Fibroblast of lung (primary cell): ENCODE measurements around the gene DGKZ.

ENCODE experiments used
- EZH2 ChIP-seq: IDR thresholded peaks from 2 replicates; pipeline ENCODE4 v1.5.1; 2012; ENCODE audit warnings: low read length, control low read depth, mild to moderate bottlenecking; ENCODE audit errors: missing control alignments
- TF ChIP-seq, protein P1 (sequence below), 2 donors: IDR thresholded peaks in 1 of 2; conservative IDR thresholded peaks in 1 of 2; 1 replicate in 1 of 2; 2 replicates in 1 of 2; pipeline ENCODE4 v1.5.1; 2011 to 2012; ENCODE audit warnings: low read length in 2 of 2, control low read depth in 1 of 2, inconsistent platforms in 1 of 2, low read depth in 1 of 2, mild to moderate bottlenecking in 1 of 2

DNA sequence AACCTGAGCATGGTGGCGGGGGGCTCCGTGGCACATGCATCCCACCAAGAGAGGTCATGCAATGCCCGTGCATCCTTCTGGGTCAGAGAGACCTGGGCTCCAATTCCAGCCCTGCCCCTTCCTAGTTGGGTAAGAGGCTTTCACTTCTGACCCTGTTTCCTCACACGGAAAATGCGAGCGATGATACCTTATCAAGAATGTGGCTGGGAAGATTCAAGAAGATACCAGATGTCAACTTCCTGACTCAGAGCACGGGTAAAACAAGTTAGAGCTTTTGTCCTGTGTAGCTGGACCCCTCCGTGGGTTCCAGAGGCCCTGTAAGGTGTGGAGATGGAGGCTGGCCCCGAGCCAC, 8.7 kb upstream of the DGKZ start:
- TF ChIP-seq, protein P1, sequence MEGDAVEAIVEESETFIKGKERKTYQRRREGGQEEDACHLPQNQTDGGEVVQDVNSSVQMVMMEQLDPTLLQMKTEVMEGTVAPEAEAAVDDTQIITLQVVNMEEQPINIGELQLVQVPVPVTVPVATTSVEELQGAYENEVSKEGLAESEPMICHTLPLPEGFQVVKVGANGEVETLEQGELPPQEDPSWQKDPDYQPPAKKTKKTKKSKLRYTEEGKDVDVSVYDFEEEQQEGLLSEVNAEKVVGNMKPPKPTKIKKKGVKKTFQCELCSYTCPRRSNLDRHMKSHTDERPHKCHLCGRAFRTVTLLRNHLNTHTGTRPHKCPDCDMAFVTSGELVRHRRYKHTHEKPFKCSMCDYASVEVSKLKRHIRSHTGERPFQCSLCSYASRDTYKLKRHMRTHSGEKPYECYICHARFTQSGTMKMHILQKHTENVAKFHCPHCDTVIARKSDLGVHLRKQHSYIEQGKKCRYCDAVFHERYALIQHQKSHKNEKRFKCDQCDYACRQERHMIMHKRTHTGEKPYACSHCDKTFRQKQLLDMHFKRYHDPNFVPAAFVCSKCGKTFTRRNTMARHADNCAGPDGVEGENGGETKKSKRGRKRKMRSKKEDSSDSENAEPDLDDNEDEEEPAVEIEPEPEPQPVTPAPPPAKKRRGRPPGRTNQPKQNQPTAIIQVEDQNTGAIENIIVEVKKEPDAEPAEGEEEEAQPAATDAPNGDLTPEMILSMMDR (conservative IDR thresholded peaks at IDR 0.05 in 1 of 2, IDR thresholded peaks at IDR 0.05 in 1 of 2; ENCODE audit: low read depth in 1 of 2, low read length in 2 of 2) = no peak
- TF ChIP-seq EZH2 = no peak
